NCI-H748 treated with DMSO at 0.1 percent for 48 hours (cell line): ENCODE measurements around the gene NFATC2IP.
"Not testable (repeated sequence)": the region's sequence is repeated elsewhere in the genome, so short reads cannot be mapped to it uniquely, and the experiment has no call there.

Source experiments
- DNase-seq: peaks from one replicate; lab custom pipeline; 2025; lab: John Stamatoyannopoulos, UW

The NFATC2IP gene

DNA sequence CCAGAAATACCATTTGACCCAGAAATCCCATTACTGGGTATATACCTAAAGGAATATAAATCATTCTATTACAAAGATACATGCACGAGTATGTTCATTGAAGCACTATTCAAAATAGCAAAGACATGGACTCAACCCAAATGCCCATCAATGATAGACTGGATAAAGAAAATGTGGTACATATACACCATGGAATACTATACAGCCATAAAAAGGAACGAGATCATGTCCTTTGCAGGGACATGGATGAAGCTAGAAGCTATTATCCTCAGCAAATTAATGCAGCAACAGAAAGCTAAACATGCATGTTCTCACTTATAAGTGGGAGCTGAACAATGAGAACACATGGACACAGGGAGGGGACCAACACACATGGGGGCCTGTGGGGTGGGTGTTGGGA lies 24.5 kb upstream of the NFATC2IP start:
- DNase-seq = not testable (repeated sequence)

DNA sequence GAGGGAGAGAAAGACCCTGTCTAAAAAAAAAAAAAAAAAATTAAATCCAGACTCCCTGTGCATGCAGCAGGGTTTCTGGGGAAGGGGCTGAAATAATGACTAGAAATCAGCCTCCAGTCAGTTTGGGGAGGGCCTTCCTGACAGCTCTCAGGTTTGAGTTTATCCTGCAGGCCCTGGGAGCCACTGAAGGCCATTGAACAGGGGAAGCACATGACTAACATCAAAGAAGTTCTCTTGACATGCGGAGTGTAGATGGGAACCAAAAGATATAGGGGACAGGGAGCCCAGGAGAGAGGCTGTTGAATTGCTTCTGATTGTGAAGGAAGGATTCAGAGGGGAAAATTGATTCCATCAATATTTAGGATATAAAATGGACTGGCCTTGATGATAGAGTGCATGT lies 22.9 kb upstream of the NFATC2IP start:
- no peak for DNase-seq

DNA sequence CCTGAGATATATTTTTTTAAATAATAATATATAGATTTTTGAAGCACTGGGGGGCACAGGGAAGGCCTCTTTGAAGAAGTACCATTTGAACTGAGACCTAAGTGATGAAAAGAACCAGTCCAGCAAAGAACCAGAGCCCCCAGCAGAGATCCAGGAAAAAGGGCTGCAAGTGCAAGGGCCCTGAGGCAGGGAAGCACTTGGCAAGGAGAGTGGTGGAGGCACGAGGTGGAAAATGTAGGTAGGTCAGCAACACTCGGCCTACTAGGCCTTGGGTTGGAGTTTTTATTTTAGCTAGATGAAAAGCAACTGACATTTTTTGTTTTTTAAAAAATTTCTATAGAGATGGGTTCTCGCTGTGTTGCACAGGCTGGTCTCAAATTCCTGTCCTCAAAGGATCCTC lies 20.5 kb upstream of the NFATC2IP start:
- DNase-seq = no peak

DNA sequence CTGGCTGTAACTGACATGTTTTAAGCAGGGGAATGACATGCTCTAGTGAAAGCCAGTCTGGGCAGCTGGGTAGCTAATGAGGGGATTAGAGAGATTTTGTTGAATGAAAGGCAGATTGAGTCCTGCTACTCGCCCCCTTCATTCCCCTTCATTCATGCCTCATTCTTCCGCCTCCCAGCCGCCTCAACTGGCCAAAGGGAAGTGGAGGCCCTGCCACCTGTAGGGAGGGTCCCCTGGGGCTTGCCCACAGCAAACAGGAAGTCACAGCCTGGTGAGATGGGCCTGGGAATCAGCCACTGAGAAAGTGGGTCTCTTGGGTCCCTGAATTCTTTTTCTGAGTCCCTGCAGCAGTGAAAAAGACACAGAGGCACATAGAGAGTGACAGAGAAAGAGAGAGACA lies 20.1 kb upstream of the NFATC2IP start:
- no peak for DNase-seq

DNA sequence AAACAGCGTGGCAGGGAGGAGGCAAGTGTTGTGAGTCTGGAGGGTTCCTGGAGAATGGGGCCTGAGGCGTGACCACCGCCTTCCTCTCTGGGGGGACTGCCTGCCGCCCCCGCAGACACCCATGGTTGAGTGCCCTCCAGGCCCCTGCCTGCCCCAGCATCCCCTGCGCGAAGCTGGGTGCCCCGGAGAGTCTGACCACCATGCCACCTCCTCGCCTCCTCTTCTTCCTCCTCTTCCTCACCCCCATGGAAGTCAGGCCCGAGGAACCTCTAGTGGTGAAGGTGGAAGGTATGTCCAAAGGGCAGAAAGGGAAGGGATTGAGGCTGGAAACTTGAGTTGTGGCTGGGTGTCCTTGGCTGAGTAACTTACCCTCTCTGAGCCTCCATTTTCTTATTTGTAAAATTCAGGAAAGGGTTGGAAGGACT lies 18.9 kb upstream of the NFATC2IP start, which contains the start of gene CD19:
CD19 (plus strand) TSS at position 171 of the 425 bp plus-strand sequence; CDS start at position 201, 30 bp downstream.
- no peak for DNase-seq

GRCh38 chr16:28932339-28933141 lies 18.2 kb upstream of the NFATC2IP start:
- DNase-seq = no peak

- no peak for DNase-seq
Measured at GRCh38 chr16:28933171-28933570, 17.6 kb upstream of the NFATC2IP start.

DNA sequence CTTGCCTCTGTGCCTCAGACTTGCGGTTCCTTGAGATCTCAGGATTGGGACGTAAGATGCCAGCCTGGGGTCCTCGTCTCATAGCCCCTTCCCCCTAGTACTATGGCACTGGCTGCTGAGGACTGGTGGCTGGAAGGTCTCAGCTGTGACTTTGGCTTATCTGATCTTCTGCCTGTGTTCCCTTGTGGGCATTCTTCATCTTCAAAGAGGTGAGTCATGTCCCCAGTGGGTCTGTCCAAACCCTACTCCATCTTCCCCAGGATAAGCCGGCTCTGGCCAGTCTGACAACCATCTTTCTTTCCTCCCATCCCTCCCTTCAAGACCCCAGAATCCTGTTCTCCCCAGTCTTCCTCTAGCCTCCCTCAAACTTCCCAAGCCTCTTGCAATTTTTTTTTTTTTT lies 15.4 kb upstream of the NFATC2IP start:
- DNase-seq = no peak

DNA sequence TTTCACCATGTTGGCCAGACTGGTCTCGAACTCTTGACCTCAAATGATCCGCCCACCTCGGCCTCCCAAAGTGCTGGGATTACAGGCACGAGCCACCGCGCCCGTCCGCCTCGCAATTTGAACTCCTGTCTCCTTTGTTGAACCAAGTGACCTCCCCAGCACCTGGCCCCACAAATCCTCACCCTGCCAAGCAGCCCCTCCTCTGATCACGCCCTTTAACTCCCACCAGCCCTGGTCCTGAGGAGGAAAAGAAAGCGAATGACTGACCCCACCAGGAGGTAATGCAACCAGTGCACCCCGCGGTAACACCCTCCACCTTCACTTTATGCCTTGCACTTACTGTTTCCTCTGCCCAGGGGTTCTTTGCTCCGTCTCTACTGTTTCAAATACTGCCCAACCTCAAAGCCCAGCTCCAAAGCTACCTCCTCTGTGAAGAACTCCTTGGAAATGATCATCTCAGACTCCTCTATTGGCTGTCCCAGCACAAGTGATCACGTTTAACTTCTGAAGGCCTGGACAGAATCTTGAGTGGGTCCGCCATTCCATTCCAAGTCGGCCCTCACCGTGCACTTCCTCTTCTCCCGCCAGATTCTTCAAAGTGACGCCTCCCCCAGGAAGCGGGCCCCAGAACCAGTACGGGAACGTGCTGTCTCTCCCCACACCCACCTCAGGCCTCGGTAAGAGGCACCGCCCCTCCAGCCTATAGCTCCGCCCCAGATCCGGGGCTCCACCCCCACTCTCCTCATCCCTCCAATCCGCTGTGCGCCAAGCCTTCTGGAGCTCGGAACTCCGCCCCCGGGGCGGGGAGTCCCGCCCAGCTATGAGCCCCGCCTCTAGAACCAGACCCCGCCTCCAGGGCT lies 14.6 kb upstream of the NFATC2IP start:
- DNase-seq = no peak

DNA sequence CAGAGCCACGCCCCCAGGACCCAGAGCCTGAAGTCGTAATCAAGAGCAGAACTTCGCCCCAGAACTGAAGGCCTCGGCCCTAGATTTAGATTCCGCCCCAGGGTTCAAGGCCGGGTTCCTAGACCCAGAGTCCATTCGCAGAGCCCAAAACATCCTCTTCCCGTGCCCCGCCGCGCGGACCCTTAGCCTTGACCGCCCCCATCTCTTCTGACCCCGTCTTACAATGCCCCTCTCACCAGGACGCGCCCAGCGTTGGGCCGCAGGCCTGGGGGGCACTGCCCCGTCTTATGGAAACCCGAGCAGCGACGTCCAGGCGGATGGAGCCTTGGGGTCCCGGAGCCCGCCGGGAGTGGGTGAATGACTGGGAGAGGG lies 14.0 kb upstream of the NFATC2IP start:
- DNase-seq = no peak

GRCh38 chr16:28937222-28937876 lies 13.4 kb upstream of the NFATC2IP start:
- no peak for DNase-seq

- DNase-seq = no peak
Measured at GRCh38 chr16:28938721-28939120, 12.0 kb upstream of the NFATC2IP start.

GRCh38 chr16:28939825-28940224 lies 10.9 kb upstream of the NFATC2IP start:
- DNase-seq = not testable (repeated sequence)

- no peak for DNase-seq
Measured at GRCh38 chr16:28943281-28943680, 7.5 kb upstream of the NFATC2IP start.

DNA sequence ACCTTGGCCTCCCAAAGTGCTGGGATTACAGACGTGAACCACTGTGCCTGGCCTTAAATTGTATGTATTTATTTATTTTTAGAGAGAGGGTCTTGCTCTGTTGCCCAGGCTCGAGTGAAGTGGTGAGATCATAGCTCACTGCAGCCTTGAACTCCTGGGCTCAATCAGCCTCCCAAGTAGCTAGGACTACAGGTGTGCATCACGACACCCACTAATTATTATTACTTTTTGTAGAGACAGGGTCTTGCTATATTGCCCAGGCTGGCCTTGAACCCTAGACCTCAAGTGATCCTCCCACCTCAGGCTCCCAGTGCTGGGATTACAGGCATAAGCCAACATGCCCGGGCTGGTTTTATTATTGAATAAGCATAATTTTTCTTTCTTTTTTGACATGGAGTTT lies 4.1 kb upstream of the NFATC2IP start:
- no peak for DNase-seq

- DNase-seq = no peak
Measured at GRCh38 chr16:28951410-28951943, 740 bp downstream of the NFATC2IP start.

GRCh38 chr16:28958216-28958615 lies 7.5 kb downstream of the NFATC2IP start:
- no peak for DNase-seq

DNA sequence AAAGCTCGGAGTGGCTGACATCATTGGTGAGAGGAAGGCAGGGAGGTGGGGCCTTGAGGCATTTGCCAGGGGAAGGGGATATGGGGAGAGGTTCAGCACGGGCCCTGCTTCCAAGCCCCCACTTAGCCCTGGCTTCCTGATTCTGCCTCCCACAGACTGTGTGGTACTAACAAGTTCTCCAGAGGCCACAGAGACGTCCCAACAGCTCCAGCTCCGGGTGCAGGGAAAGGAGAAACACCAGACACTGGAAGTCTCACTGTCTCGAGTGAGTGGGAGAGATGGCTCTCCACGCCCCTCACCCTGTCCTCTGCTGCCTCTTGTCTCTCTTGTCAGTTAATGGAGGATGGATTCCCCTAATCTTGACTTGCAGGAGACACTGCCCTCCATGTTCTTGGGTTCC lies 8.1 kb downstream of the NFATC2IP start:
- DNase-seq = no peak

DNA sequence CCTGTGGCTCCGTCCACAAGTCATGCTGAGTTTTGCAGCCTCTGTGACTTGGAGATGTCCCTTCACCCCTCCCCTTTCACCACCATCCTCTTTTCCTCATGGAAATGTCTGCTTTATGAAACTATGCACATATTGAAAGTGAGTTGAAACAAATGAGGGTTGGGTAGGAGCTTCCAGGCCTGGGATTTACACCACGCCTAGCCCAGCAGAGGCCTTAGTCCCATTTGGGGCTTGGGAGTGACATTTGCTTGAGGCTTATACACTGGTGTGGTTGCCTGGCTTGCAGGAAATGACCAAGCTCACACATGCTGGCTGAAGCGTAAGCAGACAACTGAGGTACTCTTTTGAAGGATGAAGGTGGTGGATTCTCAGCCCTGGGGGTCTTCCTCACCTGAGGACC lies 13.3 kb downstream of the NFATC2IP start:
- DNase-seq = no peak

DNA sequence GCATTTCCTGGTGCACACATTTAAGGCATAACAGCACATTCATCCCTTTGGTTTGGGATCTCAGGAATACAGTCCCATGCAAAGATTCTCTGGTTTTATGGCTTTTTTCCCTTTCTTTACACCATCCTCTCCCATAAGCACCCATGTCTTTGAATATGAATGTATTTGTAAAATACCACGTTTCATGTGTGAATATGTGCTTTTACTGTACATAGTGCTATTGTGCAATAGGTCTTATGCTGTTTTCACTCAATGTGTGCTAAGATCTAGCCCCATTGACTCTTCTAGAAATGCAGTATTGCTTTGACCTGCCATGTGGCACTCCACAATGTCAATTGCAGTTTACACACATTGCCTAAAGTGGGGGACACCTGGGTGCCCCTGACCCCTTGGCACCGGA lies 13.8 kb downstream of the NFATC2IP start:
- DNase-seq = no peak

- no peak for DNase-seq
Measured at GRCh38 chr16:28967156-28967555, 16.4 kb downstream of the NFATC2IP start.

- DNase-seq = not testable (repeated sequence)
Measured at GRCh38 chr16:28969696-28970095, 19.0 kb downstream of the NFATC2IP start.
